Fibroblast of lung (primary cell): ENCODE measurements around the gene EHMT1.

Experiments
- EZH2 ChIP-seq: IDR thresholded peaks from 2 replicates; pipeline ENCODE4 v1.5.1; 2012; ENCODE audit warnings: low read length, control low read depth, mild to moderate bottlenecking; ENCODE audit errors: missing control alignments
- TF ChIP-seq, protein P1 (sequence below), 2 donors: IDR thresholded peaks in 1 of 2; conservative IDR thresholded peaks in 1 of 2; 1 replicate in 1 of 2; 2 replicates in 1 of 2; pipeline ENCODE4 v1.5.1; 2011 to 2012; ENCODE audit warnings: low read length in 2 of 2, control low read depth in 1 of 2, inconsistent platforms in 1 of 2, low read depth in 1 of 2, mild to moderate bottlenecking in 1 of 2

DNA sequence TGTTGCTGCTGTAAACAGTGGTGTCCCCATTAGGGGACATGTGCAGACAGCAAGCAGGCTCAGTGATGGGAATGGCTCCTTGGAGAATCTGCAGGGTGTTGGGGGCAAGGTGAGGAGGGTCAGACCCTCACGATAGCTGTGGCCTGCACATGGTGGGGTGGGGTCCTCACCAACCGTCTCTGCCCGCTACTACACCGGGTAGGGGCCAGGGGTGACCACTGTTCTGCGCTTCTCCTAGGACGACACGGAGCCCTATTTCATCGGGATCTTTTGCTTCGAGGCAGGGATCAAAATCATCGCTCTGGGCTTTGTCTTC, 263.7 kb downstream of the EHMT1 start:
- TF ChIP-seq, protein P1, sequence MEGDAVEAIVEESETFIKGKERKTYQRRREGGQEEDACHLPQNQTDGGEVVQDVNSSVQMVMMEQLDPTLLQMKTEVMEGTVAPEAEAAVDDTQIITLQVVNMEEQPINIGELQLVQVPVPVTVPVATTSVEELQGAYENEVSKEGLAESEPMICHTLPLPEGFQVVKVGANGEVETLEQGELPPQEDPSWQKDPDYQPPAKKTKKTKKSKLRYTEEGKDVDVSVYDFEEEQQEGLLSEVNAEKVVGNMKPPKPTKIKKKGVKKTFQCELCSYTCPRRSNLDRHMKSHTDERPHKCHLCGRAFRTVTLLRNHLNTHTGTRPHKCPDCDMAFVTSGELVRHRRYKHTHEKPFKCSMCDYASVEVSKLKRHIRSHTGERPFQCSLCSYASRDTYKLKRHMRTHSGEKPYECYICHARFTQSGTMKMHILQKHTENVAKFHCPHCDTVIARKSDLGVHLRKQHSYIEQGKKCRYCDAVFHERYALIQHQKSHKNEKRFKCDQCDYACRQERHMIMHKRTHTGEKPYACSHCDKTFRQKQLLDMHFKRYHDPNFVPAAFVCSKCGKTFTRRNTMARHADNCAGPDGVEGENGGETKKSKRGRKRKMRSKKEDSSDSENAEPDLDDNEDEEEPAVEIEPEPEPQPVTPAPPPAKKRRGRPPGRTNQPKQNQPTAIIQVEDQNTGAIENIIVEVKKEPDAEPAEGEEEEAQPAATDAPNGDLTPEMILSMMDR (conservative IDR thresholded peaks at IDR 0.05 in 1 of 2, IDR thresholded peaks at IDR 0.05 in 1 of 2; ENCODE audit: low read depth in 1 of 2, low read length in 2 of 2), result no peak
- TF ChIP-seq EZH2, result no peak
